GM12878 (cell line): ENCODE data around the gene TMEM79. TPM values are rescaled to one million over a fixed set of nuclear protein-coding genes. Genes with fewer than 3 reads are reported as not detected.

Experiments used
- ATF7 ChIP-seq: fragments of 450-650 bp; IDR thresholded peaks from 2 replicates; pipeline ENCODE4 v1.6.1; 2016; ENCODE audit warnings: low read depth, mild to moderate bottlenecking
- BCLAF1 ChIP-seq: fragments of 450-650 bp; IDR thresholded peaks from 2 replicates; pipeline ENCODE4 v1.6.1; 2017; ENCODE audit warnings: antibody characterized with exemption, mild to moderate bottlenecking, moderate library complexity
- CHD4 ChIP-seq: fragments of 200-600 bp; sonication (generic); IDR thresholded peaks from 2 replicates; pipeline ENCODE4 v1.6.1; 2016; ENCODE audit warnings: mild to moderate bottlenecking
- CUX1 ChIP-seq: IDR thresholded peaks from 2 replicates; pipeline ENCODE4 v1.6.1; 2012; ENCODE audit warnings: improper control_type of control experiment, low read depth, low read length; ENCODE audit not compliant: insufficient replicate concordance
- ETV6 ChIP-seq, 2 experiments: fragments of 450-650 bp in 1 of 2; IDR thresholded peaks in 1 of 2; conservative IDR thresholded peaks in 1 of 2; 2 replicates each; pipeline ENCODE4 v1.6.1; 2014; ENCODE audit warnings: antibody characterized with exemption in 1 of 2, borderline replicate concordance in 1 of 2, low read depth in 1 of 2, mild to moderate bottlenecking in 1 of 2, moderate library complexity in 1 of 2
- GABPA ChIP-seq: IDR thresholded peaks from 2 replicates; pipeline ENCODE4 v1.6.1; 2014; ENCODE audit warnings: antibody characterized with exemption, low read depth, mild to moderate bottlenecking, inconsistent platforms
- JUND ChIP-seq: IDR thresholded peaks from 2 replicates; pipeline ENCODE4 v1.6.1; 2012; ENCODE audit warnings: low read depth, mild to moderate bottlenecking, low read length, improper control_type of control experiment, moderate library complexity
- MTA2 ChIP-seq: fragments of 450-650 bp; IDR thresholded peaks from 2 replicates; pipeline ENCODE4 v1.6.1; 2016; ENCODE audit warnings: low read depth, mild to moderate bottlenecking, moderate library complexity
- POLR2A ChIP-seq: IDR thresholded peaks from 2 replicates; pipeline ENCODE4 v1.6.1; 2011; ENCODE audit warnings: low read depth, mild to moderate bottlenecking, low read length
- RCOR1 ChIP-seq: conservative IDR thresholded peaks from 2 replicates; pipeline ENCODE4 v1.6.1; 2012; ENCODE audit warnings: low read depth, low read length, improper control_type of control experiment
- SUZ12 ChIP-seq: fragments of 200-600 bp; sonication (generic); IDR thresholded peaks from one replicate; pipeline ENCODE4 v1.6.1; 2018; ENCODE audit warnings: antibody characterized with exemption, mild to moderate bottlenecking; ENCODE audit not compliant: unreplicated experiment
- TCF7 ChIP-seq: IDR thresholded peaks from 2 replicates; pipeline ENCODE4 v1.6.1; 2014; ENCODE audit warnings: antibody characterized with exemption, borderline replicate concordance
- YBX1 ChIP-seq: fragments of 450-650 bp; IDR thresholded peaks from 2 replicates; pipeline ENCODE4 v1.6.1; 2016; ENCODE audit warnings: antibody characterized with exemption
- ZNF687 ChIP-seq: fragments of 450-650 bp; IDR thresholded peaks from 2 replicates; pipeline ENCODE4 v1.6.1; 2017; ENCODE audit warnings: mild to moderate bottlenecking, moderate library complexity
- polyA plus RNA-seq, 11 experiments: library from polyadenylated mRNA; depleted of rRNA in 4 of 11; unstranded in 6 of 11; stranded (reverse) in 5 of 11; fragments of >200 nt; fragmentation: Nextera tagmentation in 4 of 11; fragmentation: Illumina TruSeq in 1 of 11; extraction: Ambion mirVana in 4 of 11; extraction: Trizol in 1 of 11; gene quantifications; 1 replicate in 1 of 11; 2 replicates in 10 of 11; pipeline versions ENCODE4 v1.2.1 to v1.2.3, GENCODE V29; 2011 to 2016; ENCODE audit warnings: inconsistent platforms in 2 of 11, missing spikeins in 2 of 11, low read depth in 1 of 11
- total RNA-seq, 4 experiments: library from RNA; depleted of rRNA in 3 of 4; stranded (reverse); fragments of >200 nt in 3 of 4; fragmentation: Illumina TruSeq in 1 of 4; extraction: Trizol in 1 of 4; gene quantifications; 2 replicates each; pipeline versions ENCODE4 v1.2.1 to v1.2.3, GENCODE V29; 2013 to 2021

TMEM79 gene
- total and polyA plus RNA-seq, 10 of the 15 experiments (the other 5 are each of a cell fraction or from before 2014, with no cell fraction given), result 0.47 to 5.2 (median 3.8) TPM

- TF ChIP-seq ZNF687, result no peak
- TF ChIP-seq POLR2A, result peak; percentile 89
- no peak for TF ChIP-seq YBX1
- TF ChIP-seq GABPA, result peak; percentile 76
- TF ChIP-seq SUZ12, result no peak
- TF ChIP-seq MTA2, result peak; percentile 59
- TF ChIP-seq BCLAF1, result no peak
- TF ChIP-seq RCOR1, result no peak
- TF ChIP-seq CUX1, result no peak
- TF ChIP-seq ATF7, result no peak
- TF ChIP-seq JUND, result no peak
- no peak for TF ChIP-seq TCF7
- no peak for TF ChIP-seq CHD4
- TF ChIP-seq ETV6 (conservative IDR thresholded peaks at IDR 0.05 in 1 of 2, IDR thresholded peaks at IDR 0.05 in 1 of 2; ENCODE audit: borderline replicate concordance in 1 of 2, low read depth in 1 of 2), result no peak
Observed at GRCh38 chr1:156338180-156338976, 54.3 kb downstream of the TMEM79 start, which contains the start of the genes CCT3 and TSACC (continued).
